COLO829 (cell line): ENCODE data around the gene FPGS.

ENCODE experiments used
- DNase-seq: peaks from one replicate; pipeline ENCODE4 v3.0.0; 2012; ENCODE audit warnings: low spot score

The FPGS gene

DNA sequence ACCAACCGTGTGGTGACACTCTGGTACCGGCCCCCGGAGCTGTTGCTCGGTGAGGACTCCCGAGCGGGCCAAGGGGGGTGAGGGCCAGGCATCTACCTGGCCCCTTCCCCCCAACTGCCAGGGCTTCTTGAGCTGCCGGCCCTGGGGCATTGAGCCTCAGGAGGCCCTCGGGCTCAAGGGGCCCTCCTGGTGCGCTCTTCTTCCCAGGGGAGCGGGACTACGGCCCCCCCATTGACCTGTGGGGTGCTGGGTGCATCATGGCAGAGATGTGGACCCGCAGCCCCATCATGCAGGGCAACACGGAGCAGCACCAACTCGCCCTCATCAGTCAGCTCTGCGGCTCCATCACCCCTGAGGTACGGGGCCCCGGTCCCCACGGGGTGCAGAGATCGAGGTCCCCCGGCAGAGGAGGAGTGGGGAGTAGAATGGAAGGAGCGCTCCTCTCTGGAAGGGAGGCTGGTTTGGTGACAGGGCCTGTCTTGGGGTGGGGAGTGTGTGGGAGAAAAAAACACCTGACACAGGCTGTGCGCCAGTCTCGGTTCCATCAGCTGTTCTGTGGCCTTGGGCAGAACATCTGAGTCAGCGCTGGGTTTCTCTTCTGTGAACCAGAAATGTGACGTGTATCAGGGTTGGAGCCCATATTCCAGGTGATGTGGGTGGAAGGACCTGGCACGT lies 14.2 kb upstream of the FPGS start:
- DNase-seq: no peak

DNA sequence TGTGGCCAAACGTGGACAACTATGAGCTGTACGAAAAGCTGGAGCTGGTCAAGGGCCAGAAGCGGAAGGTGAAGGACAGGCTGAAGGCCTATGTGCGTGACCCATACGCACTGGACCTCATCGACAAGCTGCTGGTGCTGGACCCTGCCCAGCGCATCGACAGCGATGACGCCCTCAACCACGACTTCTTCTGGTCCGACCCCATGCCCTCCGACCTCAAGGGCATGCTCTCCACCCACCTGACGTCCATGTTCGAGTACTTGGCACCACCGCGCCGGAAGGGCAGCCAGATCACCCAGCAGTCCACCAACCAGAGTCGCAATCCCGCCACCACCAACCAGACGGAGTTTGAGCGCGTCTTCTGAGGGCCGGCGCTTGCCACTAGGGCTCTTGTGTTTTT lies 13.5 kb upstream of the FPGS start:
- DNase-seq: no peak

- no peak for DNase-seq
These were observed 12.4 kb upstream of the FPGS start for GRCh38 chr9:127790094-127790855.

DNA sequence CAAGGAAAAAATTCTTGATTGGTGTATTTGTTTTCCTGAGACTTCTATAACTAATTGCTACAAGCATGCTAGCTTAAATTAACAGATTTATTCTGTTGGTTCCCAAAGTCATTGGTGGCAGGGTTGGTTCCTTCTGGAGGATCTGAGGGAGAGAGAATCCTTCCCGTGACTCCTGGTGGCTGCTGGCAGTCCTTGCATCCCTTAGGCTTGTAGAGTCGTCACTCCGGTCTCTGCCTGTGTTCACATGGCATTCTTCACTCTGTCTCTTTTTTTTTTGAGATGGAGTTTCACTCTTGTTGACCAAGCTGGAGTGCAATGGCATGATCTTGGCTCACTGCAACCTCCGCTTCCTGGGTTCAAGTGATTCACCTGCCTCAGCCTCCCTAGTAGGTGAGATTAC lies 11.6 kb upstream of the FPGS start:
- DNase-seq: no peak

DNA sequence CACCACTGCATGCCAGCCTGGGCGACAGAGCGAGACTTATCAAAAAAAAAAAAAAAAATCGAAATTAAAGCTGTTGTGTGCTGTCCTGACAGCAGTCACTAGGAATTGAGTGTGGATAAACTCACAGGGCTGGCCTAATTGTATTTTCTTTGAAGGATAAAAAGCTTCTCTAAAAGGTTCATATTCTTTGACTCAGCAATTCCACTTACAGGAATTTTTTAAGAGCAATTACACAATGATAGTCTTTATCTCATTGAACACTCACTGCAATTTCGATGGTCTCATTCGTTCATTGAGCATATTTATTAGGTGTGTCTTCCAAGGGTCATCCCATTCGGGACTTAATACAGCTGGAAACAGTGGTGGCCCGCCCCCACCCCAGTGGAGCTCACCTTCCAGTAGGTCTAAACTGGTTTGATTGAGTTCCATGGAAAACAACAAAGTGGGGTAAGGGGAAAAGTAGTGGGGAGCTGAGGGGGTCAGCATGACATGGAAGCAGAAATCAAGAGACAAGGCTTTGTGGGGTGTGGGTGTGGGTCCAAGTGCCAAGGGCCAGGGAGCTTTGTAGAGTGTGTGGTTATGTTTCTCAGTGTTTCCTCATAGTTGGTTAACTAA lies 10.2 kb upstream of the FPGS start:
- DNase-seq: no peak

DNA sequence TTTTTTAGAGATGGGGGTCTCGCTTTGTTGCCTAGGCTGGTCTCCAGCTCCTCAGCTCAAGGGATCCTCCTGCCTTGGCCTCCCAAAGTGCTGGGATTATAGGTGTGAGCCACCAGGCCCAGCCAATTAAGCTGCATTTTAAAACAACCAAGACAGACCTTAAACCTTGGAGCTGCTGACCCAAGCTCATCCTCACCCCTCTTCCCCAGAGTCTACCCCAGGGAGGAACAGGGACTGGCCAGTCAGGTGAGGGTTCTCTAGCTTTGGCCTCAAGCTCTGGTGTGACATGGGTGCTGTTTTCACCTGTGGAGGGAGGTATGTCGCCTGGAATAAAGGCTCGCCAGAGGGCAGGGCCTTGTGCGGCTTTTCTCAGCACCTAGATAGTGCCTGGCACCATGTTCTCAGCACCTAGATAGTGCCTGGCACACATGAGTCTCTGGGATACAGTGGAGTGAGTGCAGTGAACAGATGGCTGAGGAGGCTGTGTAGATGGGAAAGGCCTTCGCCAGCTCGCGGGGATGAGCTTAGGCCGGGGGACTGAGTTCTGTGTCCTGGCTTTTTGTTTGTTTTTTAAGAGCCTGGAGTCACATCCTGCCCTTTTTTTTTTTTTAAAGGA lies 9.5 kb upstream of the FPGS start:
- DNase-seq: no peak

DNA sequence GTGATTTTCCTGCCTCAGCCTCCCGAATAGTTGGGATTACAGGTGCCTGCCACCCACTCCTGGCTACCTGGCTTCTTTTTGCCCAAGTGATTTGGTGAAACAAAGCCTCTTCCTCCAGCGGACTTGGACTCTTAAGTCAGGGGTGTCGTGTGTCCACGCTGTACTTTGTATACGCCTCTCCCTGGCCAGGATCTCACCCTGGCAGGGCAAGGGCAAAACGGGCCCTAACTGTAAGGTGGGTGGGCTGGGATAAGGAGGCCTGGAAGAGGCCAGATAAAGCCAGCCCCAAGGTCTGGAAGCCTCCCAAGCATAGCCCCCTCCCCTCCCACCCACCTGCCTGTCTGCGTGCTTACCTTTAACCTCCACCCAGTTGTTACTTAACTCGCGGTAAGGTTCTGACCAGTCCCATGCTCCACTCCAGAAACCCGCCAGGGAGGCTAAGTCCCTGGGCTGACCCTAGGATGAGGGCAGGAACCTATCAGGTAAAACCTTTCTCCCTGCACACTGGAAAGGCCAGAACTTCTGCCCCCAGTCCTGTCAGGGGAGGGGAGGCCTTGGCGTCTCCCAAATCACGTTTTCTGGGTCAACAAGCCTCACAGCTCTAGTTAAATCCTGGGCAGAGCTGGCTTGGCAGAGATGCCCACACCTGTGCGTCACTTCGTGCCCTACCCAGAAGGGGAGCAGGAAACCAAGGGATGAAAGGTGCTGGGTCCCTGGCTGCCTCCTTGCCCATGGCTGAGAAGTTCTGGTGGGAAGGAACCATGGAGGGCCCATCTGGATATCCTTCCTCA lies 8.5 kb upstream of the FPGS start:
- DNase-seq: no peak

DNA sequence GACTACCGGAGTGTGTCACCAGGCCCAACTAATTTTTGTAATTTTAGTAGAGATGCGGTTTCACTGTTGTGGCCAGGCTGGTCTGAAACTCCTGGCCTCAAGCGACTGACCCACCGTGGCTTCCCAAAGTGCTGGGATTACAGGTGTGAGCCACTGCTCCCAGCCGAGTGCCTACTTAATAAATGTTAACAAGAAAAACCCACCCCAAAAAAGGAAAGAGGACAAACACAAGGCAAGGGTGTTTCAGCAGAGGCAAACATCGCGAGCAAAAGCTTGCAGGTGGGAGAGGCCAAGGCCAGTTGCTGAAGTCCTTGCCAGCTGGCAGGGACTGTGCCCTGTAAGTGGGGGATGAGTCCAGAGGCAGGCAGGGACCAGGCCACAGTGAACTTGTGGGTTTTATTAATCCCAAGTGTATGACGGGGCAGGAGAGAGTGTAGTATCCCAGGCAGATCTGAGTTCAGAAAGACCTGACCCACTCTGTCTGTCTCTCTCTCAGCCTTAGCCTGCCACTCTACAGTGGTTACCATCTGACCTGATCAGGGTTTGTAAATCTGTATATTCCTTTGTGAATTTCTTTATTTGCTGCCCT lies 6.4 kb upstream of the FPGS start:
- DNase-seq: no peak

DNA sequence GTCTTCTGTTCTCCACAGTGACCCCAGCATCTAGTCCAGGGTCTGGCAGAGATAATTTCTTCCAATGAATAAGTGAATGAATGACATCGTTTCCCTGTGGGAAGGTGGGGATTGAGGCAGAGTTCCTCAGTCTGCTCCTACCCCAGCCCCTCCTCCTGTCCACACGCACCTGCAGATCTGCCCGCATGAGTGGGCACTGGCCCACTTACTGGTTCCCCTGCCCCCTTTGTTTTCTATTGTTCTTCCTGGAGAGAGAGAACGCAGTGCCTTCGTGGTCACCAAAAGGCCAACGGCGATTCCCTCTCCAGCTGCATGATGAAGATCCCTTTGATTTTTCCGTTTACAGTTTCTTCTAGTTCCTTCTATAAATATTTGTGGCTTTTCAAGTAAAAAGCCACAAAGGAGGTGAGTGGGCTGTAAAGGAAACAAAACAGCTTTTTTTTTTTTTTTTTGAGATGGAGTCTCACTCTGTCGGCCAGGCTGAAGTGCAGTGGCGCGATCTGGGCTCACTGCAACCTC lies 5.8 kb upstream of the FPGS start:
- no peak for DNase-seq

GRCh38 chr9:127801955-127802575 lies 617 bp upstream of the FPGS start:
- no peak for DNase-seq

DNA sequence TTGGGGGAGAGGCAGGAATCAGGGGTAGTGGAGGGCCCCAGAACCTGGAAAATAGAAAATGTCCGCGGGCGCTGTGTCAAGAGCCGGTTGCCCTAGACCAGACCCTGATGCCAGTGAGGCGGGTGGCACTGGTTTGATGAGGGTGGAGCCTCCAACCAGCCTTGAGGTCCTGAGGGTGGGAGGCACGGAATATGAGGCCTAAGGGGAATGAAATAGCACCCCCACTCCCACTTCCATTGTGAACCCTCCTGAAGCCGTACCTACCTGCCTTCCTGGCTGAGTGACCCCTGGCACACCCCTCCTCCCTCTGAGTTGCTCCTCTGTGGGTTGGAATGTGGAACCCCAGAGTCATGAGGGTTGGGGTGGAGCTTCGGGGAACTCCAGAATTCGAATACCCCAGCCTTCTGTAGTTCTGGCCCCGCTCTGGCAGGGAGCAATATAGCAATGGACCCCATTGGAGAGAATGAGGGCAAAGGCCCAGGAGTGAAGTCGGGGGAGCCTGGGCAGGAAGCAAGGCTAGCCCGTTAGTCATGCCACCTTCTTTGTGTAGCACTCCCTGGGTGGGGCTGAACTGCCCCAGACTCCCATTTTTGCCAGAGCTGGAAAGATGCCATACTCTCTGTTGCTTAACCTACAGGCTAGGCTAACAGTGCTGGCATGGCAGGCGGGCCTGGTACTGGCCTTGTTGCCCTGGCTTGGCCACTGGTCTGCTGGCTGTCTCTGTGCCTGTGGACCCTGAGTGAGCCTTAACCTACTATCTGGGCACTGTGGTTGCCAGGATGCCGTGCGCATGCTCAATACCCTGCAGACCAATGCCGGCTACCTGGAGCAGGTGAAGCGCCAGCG lies 1.0 kb downstream of the FPGS start:
- peak; percentile 39 for DNase-seq

DNA sequence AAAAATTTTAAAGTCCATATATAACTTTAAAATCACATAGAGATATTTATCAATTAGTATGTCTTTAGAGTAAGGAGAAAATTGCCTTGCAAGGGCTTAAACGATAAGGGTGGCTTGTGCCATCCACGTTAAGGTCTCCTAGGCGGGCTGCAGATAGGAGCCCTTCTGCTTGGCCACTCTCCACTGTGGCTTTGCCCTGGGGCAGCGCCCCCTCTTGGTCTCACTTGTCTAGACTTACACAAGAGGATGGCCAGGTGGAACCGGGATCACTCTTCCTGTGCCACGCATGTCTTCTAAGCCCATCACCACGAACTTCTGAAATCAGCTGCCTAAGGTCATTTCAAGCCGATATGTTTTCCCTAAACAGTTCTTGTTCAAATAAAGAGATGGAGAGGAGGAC lies 2.9 kb downstream of the FPGS start:
- peak; percentile 36 for DNase-seq

DNA sequence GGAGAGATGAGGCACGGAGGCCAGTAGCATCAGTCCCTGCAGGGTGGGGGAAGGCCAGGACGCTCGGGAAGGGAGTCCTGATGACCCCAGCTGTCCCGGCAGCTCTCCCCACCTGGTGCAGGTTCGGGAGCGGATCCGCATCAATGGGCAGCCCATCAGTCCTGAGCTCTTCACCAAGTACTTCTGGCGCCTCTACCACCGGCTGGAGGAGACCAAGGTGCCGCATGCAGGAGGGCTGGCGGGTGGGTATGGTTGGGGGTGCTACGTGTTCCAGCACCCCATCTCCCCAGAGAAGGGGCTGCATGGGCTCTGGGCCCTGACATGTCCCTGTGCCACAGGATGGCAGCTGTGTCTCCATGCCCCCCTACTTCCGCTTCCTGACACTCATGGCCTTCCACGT lies 4.2 kb downstream of the FPGS start:
- no peak for DNase-seq

GRCh38 chr9:127808347-127809001 lies 5.8 kb downstream of the FPGS start:
- no peak for DNase-seq

- DNase-seq: no peak
These were observed 6.4 kb downstream of the FPGS start for GRCh38 chr9:127809002-127809539.

DNA sequence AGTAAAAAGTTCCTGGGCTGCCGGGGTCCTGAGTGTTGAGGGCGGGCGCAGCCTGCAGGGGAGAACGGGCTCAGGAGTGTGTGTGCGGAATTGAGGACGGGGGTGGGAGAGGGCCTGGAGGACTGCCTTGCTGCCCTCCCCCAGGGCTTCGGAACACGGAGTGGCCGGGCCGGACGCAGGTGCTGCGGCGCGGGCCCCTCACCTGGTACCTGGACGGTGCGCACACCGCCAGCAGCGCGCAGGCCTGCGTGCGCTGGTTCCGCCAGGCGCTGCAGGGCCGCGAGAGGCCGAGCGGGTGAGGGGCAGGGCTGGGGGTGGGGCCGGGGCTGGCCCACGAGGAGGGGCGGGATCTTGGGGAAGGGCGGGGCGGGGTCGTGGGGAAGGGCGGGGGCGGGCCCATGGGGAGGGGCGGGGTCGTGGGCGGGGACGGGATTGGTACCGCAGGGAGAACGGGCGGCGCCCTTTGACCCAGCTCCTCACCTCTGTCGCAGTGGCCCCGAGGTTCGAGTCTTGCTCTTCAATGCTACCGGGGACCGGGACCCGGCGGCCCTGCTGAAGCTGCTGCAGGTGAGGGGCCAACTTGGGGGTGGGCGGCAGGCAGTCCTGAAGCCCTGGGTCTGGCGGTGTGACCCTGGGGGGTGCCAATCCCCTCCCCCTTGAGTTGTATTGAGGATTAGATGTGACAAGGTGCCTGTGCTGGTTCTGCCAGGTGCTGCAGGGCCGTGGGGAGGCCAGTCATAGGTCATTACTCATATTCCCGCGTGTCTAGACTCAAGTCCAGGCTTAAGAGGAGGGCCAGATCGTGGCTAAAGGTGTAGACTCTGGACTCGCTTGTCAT lies 7.1 kb downstream of the FPGS start:
- DNase-seq: peak; percentile 46

DNA sequence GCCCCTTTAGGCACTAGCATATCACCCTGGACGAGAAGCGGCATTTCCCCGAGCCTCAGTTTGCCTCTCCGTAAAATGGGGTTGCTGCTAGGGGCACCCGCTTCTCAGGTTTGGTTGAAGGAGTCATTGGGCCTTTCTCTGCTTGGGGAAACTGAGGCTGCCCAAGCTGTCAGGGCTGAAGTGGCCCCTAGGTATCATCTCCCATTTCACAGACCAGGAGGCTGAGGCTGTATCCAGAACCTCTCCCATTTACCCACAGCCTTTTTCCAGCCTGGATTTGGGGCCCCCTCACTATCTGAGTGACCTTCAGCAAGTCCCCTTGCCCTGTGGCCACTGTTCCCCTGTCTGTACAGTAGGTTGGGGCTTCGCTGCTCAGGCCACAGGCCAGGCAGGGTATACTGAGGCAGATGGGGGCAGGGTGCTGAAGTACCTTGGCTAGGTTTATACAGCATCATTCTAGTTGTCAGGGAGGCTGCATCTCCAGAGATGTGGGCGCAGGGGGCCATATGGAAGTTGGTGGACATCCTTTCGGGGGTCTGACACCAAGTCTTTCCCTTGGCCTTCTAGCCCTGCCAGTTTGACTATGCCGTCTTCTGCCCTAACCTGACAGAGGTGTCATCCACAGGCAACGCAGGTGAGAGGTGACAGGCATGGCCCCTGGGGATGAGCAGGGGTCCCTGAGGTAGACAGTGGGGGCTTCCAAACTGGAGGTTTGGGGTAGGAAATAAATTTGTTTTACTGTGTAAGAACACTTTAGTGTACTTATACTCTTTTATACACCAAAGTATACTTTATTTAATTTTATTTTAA lies 7.9 kb downstream of the FPGS start:
- DNase-seq: no peak

DNA sequence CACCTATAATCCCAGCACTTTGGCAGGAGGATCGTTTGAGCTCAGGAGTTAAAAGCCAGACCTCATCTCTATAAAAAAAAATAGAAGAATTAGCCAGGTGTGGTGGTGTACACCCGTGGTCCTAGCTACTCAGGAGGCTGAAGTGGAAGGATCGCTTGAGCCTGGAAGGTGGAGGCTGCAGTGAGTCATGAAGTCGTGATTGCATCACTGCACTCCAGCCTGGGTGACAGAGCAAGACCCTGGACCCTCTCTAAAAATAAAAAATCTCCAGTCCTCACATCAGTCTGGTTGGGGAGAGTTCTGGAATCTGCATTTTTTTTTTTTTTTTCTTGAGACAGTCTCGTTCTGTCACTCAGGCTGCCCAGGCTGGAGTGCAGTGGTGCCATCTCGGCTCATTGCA lies 9.3 kb downstream of the FPGS start:
- DNase-seq: no peak
